Inflammatory macrophage treated with lipopolysaccharide for 4 hours (primary cell): Measurements from ENCODE around the gene ADAMTS13.
A peak's percentile ranks its signal among the peaks of the same experiment; 100 is the strongest.

Source experiments
- DNase-seq: peaks from one replicate; pipeline ENCODE4 v3.0.0-alpha.2; 2020

Gene ADAMTS13

DNA sequence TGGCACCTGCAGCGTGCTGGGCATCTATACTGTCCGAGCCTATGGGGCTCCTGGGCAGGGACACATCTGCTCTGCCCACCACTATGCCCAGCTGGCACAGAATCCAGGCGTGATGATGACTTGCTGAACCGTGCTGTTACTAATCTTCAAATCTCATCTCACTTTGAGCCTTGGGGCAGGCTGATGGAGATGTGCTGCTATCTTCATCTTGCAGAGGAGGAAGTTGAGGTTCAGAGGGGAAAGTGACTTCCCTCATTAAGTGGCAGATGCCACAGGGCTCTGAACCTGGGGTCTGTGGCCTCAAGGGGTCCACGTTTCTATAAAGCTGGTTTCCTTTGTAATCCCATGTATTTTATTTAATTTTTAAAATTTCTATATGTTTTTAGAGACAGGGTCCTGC is 52.0 kb downstream of the ADAMTS13 start:
- DNase-seq = no peak

DNA sequence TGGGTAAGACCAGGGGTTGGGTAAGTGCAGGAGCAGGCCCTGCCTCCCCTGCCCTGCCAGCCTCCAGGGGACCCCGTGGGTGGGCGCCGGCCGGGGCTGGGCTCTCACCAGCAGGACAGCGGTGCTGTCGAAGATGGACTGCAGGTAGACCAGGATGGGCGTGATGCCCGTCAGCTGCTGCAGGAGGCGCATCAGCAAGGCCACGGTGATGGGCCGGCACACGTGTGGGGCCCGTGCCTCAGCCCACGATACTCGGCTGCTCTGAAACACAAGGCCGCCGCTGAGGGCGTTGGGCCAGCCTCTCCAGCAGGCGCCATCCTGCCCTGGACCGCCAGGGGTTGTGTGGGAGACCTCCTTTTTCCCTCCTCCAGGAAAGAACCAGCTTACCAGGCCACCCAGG is 52.7 kb downstream of the ADAMTS13 start:
- no peak for DNase-seq

- peak; percentile 77 for DNase-seq
Measured at GRCh38 chr9:133475292-133476012, 53.3 kb downstream of the ADAMTS13 start.

- peak; percentile 96 for DNase-seq
Measured at GRCh38 chr9:133476036-133476931, 54.1 kb downstream of the ADAMTS13 start.

GRCh38 chr9:133476941-133477340 is 54.8 kb downstream of the ADAMTS13 start:
- DNase-seq = no peak

DNA sequence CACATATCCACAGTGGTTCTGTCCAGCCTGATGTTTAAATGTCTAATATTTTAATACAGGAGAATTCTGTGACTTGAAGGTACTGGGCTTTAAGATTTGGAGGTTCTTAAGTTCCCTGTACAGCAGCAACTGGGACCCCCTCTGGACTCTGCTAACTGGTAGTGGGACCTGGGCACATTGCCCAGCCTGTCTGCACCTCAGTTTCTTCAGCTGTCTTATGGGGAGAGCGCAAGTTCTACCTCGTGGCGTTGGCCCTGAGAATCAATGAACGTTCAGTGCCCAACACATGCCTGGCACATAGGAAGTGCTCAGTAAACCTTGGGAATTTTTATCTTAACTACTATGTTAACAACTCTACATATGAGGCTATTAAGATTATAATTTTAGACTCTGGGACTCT is 55.3 kb downstream of the ADAMTS13 start:
- no peak for DNase-seq

GRCh38 chr9:133477992-133478850 is 56.1 kb downstream of the ADAMTS13 start:
- DNase-seq = peak; percentile 83

DNA sequence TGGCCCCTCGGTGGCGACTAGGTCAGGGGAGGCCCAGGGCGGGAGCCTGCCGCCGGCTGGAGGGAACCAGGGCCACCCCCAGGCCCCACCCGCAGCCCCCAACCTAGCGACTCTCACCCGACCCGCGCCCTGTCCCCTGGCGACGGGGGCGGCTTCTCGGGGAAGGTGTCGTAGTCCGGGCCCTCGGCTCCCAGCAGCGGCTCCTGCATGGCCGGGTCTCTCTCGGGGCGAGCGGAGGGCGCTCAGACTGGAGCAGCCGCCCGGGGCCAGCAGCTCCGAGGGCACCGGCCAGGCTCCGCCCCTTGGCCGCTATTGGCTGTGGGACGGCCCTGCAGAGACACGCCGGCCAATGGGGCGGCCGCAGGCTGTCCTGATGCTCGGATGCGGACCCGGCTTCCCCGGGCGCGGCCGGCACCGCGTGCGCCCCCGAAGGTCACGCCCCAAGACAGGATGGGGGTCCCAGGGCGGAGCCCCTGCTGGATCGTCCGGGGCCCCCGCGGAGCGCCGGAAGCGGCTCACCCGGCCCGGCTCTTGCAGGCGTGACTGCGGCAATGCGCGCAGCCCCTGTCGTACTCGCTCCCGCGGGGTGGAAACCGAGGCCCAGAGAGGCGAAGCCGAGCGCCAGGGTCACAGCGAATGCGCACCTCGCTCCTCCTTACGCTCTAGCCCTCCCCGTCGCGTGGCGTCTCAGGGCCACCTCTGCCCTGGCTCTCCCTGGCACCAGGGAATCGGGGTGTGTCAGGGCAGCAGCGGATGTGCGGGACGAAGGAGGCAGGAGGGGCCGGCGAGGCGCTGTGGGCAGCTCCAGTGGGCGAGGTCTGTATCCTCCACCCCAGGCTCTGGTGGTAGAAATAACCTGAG is 56.9 kb downstream of the ADAMTS13 start, which contains the start of gene SLC2A6:
Gene SLC2A6 (minus strand): TSS at position 249 of the 861 bp plus-strand sequence. CDS start 40 bp downstream, at position 209.
- DNase-seq = peak; percentile 92

DNA sequence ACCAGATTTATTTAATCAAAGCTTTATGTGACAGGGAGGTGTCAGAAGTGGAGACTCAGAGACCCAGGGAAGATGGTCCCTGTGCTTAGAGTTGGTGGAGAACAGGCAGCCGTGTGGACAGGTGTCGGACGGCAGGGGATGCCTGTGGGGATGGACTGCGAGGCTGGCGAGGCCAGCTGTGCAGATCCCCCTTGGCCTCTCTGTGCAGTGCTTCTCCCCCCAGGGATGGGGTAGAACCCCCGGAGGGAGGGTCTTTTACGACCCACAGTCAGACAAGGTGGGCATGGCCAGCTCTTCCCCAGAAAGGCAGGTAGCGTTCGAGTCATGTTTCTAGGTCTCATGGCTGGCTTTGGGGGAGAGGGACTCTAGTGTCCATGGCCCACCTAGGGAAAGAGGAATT is 61.4 kb downstream of the ADAMTS13 start:
- DNase-seq = no peak

- no peak for DNase-seq
Measured at GRCh38 chr9:133484671-133485437, 62.7 kb downstream of the ADAMTS13 start.

- DNase-seq = no peak
Measured at GRCh38 chr9:133485531-133486260, 63.5 kb downstream of the ADAMTS13 start.

DNA sequence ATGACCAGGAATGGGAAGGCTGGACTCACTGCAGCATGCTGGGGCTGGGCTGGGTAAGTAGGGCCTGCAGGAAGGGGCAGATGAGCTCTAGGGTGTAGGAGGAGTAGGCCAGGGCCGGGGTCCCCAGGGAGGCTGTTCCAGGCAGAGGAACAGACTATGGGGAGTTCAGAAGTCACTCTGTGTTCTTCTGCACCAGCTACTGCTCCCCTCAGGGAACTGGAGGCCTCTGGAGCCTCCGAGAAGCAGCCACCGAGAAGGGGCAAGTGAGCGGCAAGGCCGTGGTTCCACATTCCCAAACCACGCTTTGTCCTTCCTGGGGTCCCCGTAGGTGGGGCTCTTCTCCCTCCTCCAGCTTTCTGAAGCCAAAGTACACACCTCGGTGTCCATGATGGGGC is 65.2 kb downstream of the ADAMTS13 start:
- DNase-seq = no peak

DNA sequence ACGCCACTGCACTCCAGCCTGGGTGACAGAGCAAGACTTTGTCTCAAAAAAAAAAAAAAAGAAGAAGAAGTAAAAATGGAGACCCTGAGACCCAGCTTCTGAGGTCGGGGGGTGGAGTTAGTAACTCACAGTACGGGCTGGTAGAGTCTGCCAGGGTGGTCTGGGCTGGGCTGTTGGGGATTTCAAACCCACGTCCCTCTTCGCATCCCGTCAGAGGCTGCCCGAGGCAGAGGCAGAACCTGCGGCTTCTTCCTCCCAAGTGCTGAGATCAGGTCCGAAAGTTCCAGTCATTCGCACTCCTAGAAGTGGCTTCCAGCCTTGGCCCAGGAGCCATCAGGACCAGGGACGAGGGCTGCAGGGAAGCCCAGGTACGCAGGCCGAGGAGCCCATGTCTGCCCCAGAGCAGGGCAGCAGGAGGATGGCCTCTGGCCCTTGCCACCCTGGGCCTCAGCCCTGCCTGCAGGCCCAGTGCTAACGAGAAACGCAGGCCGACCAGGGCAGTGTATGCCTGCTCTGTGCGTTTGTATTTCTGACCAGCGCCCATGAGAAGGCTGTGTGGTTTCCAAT is 66.6 kb downstream of the ADAMTS13 start:
- no peak for DNase-seq

GRCh38 chr9:133489253-133490190 is 67.4 kb downstream of the ADAMTS13 start:
- no peak for DNase-seq

DNA sequence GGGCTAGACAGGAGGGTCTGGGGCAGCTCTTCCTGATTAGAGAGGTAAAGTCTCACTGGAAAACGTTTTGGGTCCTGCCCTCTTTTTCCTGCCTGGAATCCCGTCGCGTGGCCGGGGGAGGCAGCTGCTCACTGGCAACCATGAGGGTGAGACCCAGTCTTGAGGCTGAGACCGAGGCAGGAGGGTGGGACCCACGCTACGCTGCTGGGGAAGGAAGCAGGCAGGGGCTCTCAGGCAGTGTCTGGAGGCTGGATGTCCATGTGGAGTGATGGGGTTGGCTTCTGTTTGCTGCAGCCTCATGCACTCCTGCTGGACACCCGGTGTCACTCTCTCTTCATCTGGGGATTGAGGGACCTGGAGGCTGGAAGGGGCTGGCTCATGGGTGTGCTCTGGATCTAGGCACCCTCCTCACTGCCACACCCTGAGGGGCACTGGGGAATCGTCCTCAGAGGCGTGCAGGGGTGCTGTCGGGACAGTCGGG is 68.1 kb downstream of the ADAMTS13 start:
- no peak for DNase-seq

DNA sequence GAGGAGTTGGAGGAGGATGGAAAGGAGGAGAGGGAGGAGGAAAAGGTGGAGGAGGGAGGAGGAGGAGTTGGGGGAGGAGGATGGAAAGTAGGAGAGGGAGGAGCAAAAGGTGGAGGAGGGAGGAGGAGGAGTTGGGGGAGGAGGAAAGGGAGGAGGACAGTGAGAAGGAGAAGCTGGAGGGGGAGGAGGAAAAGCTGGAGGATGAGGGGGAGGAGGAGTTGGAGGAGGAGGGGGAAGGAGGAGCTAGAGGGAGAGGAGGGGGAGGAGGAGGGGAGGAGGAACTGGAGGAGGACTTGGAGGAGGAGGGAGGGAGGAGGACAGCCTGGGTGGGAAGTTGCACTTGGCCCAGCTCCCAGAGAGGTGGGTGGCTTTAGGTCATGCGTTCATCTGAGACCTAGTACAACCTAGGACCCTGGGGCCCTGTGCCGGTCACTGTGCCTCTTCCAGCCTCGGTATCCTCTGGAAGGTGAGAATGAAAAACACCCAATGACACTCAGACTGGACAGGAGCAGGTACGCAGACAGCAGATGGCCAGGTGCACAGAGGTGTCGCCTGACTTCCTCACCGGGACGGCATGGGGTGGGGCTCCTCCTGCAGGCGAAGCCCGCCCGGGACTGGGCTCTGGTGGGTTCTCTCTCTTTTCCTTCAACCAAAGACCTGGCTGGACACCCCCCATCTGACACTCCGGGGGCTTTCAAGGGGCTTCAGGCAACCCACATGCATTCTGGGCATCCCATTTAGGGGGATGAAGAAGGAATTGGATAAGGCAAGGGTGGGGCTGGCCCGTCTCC is 68.9 kb downstream of the ADAMTS13 start:
- no peak for DNase-seq

DNA sequence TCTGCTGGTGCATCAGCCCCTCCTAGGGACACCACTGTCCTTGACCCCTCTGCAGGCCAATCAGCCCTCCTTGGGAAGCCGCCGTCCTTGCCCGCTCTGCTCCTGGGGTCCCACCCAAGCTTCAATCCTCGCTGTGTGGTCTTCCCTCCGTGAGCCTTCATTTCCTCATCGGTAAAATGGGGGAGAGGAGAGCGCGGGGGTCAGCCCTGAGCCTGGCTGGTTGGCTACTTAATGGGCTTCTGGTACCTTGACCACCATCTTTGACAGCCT is 69.4 kb downstream of the ADAMTS13 start:
- no peak for DNase-seq
